WTC11 (cell line): ENCODE data around the gene TIAM2. TPM values are rescaled to one million over a fixed set of nuclear protein-coding genes. Genes with fewer than 3 reads are reported as not detected.

ENCODE experiments used
- ATAC-seq: fragments of 200-7000 bp; cut with Tn5 transposase; 2 replicates; pipeline ENCODE4 v1.10.0; 2021; ENCODE audit warnings: mild to moderate bottlenecking, moderate library complexity
- CTCF ChIA-PET: fragments of 300-600 bp; sonication (Branson Sonifier 250); formaldehyde crosslinking; loops from one replicate; lab custom pipeline; 2021; ENCODE audit warnings: antibody characterized with exemption; lab: Charles Lee
- POLR2A ChIA-PET: fragments of 350-600 bp; sonication (Branson Sonifier 250); formaldehyde crosslinking; loops from one replicate; lab custom pipeline; 2021; ENCODE audit warnings: antibody characterized with exemption; lab: Charles Lee
- DNase-seq: peaks from one replicate; pipeline ENCODE4 v3.0.0; 2021; ENCODE audit warnings: low spot score
- H3K27ac Mint-ChIP-seq: 2 replicates; pipeline ENCODE4 v1.8.0; 2021; ENCODE audit warnings: mixed read lengths
- H3K27me3 Mint-ChIP-seq: 2 replicates; pipeline ENCODE4 v1.8.0; 2021; ENCODE audit warnings: low read depth, mild to moderate bottlenecking, moderate library complexity, mixed read lengths
- H3K36me3 Mint-ChIP-seq: 2 replicates; pipeline ENCODE4 v1.8.0; 2021; ENCODE audit warnings: mixed read lengths
- H3K4me1 Mint-ChIP-seq: 2 replicates; pipeline ENCODE4 v1.8.0; 2022; ENCODE audit warnings: mixed read lengths
- H3K4me3 Mint-ChIP-seq: 2 replicates; pipeline ENCODE4 v1.8.0; 2021; ENCODE audit warnings: mild to moderate bottlenecking, moderate library complexity, mixed read lengths
- H3K9me3 Mint-ChIP-seq: 2 replicates; pipeline ENCODE4 v1.8.0; 2021; ENCODE audit warnings: mixed read lengths
- CREB1 ChIP-seq: sonication (generic); formaldehyde crosslinking; IDR thresholded peaks from 2 replicates; pipeline ENCODE4 v1.8.0; 2023; ENCODE audit warnings: mild to moderate bottlenecking, missing genetic modification reagents
- E2F5 ChIP-seq: sonication (generic); formaldehyde crosslinking; IDR thresholded peaks from 2 replicates; pipeline ENCODE4 v1.8.1; 2022; ENCODE audit warnings: mild to moderate bottlenecking, moderate library complexity, missing genetic modification reagents
- EMX1 ChIP-seq: fragments of 250-450 bp; sonication (Bioruptor Pico); IDR thresholded peaks from 2 replicates; pipeline ENCODE4 v1.8.0; 2021; ENCODE audit warnings: mild to moderate bottlenecking
- FOXJ3 ChIP-seq: sonication (generic); formaldehyde crosslinking; IDR thresholded peaks from 2 replicates; pipeline ENCODE4 v1.9.0; 2021; ENCODE audit warnings: missing genetic modification reagents, mild to moderate bottlenecking, borderline replicate concordance
- FOXP1 ChIP-seq: sonication (generic); formaldehyde crosslinking; IDR thresholded peaks from 2 replicates; pipeline ENCODE4 v1.8.0; 2022; ENCODE audit warnings: missing genetic modification reagents, mild to moderate bottlenecking, moderate library complexity, borderline replicate concordance
- FOXP4 ChIP-seq: sonication (generic); formaldehyde crosslinking; IDR thresholded peaks from 2 replicates; pipeline ENCODE4 v1.8.0; 2022; ENCODE audit warnings: mild to moderate bottlenecking, missing genetic modification reagents
- NFATC4 ChIP-seq: fragments of 250-450 bp; sonication (Bioruptor Pico); IDR thresholded peaks from 2 replicates; pipeline ENCODE4 v1.9.0; 2021; ENCODE audit warnings: mild to moderate bottlenecking
- NR1H2 ChIP-seq: sonication (generic); formaldehyde crosslinking; IDR thresholded peaks from 2 replicates; pipeline ENCODE4 v1.9.0; 2021; ENCODE audit warnings: mild to moderate bottlenecking, moderate library complexity, missing genetic modification reagents
- STAT6 ChIP-seq: sonication (generic); formaldehyde crosslinking; conservative IDR thresholded peaks from 2 replicates; pipeline ENCODE4 v1.8.1; 2023; ENCODE audit warnings: mild to moderate bottlenecking, low read depth, missing genetic modification reagents, moderate library complexity
- ZNF281 ChIP-seq: sonication (generic); formaldehyde crosslinking; IDR thresholded peaks from 2 replicates; pipeline ENCODE4 v1.8.0; 2023; ENCODE audit warnings: mild to moderate bottlenecking, missing genetic modification reagents
- ZNF416 ChIP-seq: fragments of 250-450 bp; sonication (Bioruptor Pico); IDR thresholded peaks from 2 replicates; pipeline ENCODE4 v1.9.0; 2021; ENCODE audit warnings: mild to moderate bottlenecking, inconsistent platforms
- total RNA-seq: library from RNA; stranded (reverse); gene quantifications from 3 replicates; pipeline ENCODE4 v1.2.3, GENCODE V29; 2021
- TF ChIP-seq, protein P1 (sequence below): fragments of 250-450 bp; sonication (Bioruptor Pico); conservative IDR thresholded peaks from 2 replicates; pipeline ENCODE4 v1.9.0; 2021; ENCODE audit warnings: mild to moderate bottlenecking
- TF ChIP-seq, protein P2 (sequence below): sonication (generic); formaldehyde crosslinking; IDR thresholded peaks from 2 replicates; pipeline ENCODE4 v1.8.1; 2023; ENCODE audit warnings: mild to moderate bottlenecking, missing genetic modification reagents, moderate library complexity
- TF ChIP-seq, protein P3 (sequence below): fragments of 250-450 bp; sonication (Bioruptor Pico); IDR thresholded peaks from 2 replicates; pipeline ENCODE4 v1.9.0; 2021; ENCODE audit warnings: moderate library complexity, mild to moderate bottlenecking, inconsistent platforms, borderline replicate concordance
- TF ChIP-seq, protein P4 (sequence below): sonication (generic); formaldehyde crosslinking; IDR thresholded peaks from 2 replicates; pipeline ENCODE4 v1.8.0; 2022; ENCODE audit warnings: mild to moderate bottlenecking, missing genetic modification reagents
- TF ChIP-seq, protein P5 (sequence below): sonication (generic); formaldehyde crosslinking; IDR thresholded peaks from 2 replicates; pipeline ENCODE4 v1.8.1; 2023; ENCODE audit warnings: mild to moderate bottlenecking, missing genetic modification reagents, borderline replicate concordance

TIAM2 gene
- total RNA-seq, 1 experiment from 2014 or later = 15.1 TPM

DNA sequence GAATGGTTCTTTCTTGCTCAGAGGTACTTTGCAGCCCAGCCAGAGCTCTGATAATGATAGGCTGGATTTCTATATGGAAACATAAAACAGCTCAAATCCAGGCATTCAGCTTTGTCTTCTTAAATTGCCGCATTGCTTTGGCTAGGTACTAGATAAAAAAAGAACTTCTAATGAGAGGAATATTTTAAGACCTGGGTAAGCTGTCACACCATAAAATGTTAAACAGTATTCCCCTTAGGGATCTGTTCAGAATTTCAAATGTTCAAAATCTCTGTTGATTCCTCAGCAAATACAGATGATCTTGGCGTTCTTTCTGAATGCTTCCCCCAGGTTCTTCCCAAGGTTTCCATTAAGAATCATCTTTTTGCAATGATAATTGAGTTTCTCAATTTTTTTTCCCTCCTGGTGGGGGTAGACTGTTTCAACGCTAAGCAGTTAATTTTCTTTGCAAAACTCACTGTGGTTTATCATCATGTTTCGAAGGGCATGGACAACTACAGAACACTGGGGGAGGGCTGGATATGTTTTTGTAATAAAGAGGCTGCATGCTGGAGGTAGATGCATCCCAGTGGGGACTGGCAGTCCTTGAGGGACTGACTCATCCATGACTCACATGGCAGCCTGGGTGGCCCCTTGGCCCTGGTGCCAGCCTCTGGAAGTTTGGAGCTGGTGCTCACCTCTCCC lies 31.0 kb downstream of the TIAM2 start (continued):
- no peak for TF ChIP-seq FOXP4 (CRISPR knock-in tag)
- TF ChIP-seq, protein P1, sequence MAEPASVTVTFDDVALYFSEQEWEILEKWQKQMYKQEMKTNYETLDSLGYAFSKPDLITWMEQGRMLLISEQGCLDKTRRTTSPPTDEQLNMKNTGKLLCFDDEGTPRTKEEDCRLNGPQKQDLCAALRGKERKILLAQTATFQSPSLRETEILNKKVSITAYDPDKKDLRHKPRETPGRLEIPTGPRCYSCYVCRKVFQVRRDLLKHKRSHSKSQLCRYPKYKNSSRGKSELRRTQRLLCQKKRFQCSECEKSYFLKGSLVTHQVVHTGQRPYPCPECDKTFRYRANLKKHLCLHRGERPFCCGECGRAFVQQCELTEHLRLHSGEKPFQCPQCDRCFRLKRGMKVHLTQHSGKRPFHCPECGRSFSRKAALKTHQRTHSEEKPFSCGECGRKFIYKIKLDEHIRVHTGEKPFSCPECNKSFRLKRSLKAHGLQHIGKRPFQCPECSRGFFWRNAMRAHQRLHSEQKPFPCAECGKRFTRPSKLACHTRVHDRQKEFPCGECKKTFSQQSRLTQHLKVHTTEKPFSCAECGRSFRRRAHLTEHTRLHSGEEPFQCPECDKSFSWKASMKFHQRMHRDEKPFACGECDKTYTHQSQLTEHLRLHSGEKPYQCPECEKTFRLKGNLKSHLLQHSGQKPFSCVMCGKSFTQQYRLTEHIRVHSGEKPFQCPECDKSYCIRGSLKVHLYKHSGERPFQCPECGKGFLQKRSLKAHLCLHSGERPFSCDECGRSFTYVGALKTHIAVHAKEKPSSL (CRISPR knock-in tag) = no peak
- TF ChIP-seq, protein P2, sequence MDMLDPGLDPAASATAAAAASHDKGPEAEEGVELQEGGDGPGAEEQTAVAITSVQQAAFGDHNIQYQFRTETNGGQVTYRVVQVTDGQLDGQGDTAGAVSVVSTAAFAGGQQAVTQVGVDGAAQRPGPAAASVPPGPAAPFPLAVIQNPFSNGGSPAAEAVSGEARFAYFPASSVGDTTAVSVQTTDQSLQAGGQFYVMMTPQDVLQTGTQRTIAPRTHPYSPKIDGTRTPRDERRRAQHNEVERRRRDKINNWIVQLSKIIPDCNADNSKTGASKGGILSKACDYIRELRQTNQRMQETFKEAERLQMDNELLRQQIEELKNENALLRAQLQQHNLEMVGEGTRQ (CRISPR knock-in tag) = no peak
- TF ChIP-seq CREB1 (CRISPR knock-in tag) = no peak
- TF ChIP-seq NFATC4 (CRISPR knock-in tag) = no peak
- TF ChIP-seq, protein P3, sequence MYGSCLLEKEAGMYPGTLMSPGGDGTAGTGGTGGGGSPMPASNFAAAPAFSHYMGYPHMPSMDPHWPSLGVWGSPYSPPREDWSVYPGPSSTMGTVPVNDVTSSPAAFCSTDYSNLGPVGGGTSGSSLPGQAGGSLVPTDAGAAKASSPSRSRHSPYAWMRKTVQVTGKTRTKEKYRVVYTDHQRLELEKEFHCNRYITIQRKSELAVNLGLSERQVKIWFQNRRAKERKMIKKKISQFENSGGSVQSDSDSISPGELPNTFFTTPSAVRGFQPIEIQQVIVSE (CRISPR knock-in tag) = no peak
- TF ChIP-seq, protein P4, sequence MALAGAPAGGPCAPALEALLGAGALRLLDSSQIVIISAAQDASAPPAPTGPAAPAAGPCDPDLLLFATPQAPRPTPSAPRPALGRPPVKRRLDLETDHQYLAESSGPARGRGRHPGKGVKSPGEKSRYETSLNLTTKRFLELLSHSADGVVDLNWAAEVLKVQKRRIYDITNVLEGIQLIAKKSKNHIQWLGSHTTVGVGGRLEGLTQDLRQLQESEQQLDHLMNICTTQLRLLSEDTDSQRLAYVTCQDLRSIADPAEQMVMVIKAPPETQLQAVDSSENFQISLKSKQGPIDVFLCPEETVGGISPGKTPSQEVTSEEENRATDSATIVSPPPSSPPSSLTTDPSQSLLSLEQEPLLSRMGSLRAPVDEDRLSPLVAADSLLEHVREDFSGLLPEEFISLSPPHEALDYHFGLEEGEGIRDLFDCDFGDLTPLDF = no peak

- POLR2A ChIA-PET = no interaction called here
- TF ChIP-seq E2F5 (CRISPR knock-in tag) = no peak
- no peak for TF ChIP-seq EMX1 (CRISPR knock-in tag)
- no peak for TF ChIP-seq STAT6 (CRISPR knock-in tag)
- no peak for TF ChIP-seq FOXP1 (CRISPR knock-in tag)
- no peak for TF ChIP-seq NR1H2 (CRISPR knock-in tag)
- no peak for TF ChIP-seq FOXJ3
- TF ChIP-seq, protein P5, sequence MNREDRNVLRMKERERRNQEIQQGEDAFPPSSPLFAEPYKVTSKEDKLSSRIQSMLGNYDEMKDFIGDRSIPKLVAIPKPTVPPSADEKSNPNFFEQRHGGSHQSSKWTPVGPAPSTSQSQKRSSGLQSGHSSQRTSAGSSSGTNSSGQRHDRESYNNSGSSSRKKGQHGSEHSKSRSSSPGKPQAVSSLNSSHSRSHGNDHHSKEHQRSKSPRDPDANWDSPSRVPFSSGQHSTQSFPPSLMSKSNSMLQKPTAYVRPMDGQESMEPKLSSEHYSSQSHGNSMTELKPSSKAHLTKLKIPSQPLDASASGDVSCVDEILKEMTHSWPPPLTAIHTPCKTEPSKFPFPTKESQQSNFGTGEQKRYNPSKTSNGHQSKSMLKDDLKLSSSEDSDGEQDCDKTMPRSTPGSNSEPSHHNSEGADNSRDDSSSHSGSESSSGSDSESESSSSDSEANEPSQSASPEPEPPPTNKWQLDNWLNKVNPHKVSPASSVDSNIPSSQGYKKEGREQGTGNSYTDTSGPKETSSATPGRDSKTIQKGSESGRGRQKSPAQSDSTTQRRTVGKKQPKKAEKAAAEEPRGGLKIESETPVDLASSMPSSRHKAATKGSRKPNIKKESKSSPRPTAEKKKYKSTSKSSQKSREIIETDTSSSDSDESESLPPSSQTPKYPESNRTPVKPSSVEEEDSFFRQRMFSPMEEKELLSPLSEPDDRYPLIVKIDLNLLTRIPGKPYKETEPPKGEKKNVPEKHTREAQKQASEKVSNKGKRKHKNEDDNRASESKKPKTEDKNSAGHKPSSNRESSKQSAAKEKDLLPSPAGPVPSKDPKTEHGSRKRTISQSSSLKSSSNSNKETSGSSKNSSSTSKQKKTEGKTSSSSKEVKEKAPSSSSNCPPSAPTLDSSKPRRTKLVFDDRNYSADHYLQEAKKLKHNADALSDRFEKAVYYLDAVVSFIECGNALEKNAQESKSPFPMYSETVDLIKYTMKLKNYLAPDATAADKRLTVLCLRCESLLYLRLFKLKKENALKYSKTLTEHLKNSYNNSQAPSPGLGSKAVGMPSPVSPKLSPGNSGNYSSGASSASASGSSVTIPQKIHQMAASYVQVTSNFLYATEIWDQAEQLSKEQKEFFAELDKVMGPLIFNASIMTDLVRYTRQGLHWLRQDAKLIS (CRISPR knock-in tag) = no peak
- TF ChIP-seq ZNF281 (CRISPR knock-in tag) = no peak
- no peak for TF ChIP-seq ZNF416 (CRISPR knock-in tag)
- TF ChIP-seq, protein P3 (CRISPR knock-in tag) = no peak
Measured at GRCh38 chr6:155026706-155027045, 31.6 kb downstream of the TIAM2 start.

More at GRCh38 chr6:155026706-155027045, 31.6 kb downstream of the TIAM2 start:
- H3K4me3 Mint-ChIP-seq = no peak overlapping the region
- H3K27ac Mint-ChIP-seq = peak overlapping the region; percentile 66
- peaks cover 35% of the 10 kb centered on the region for H3K4me1 Mint-ChIP-seq
- H3K9me3 Mint-ChIP-seq = no peaks in the 10 kb centered on the region
- DNase-seq (no peak), ATAC-seq (no peak)
- CTCF ChIA-PET = no interaction called here
- H3K36me3 Mint-ChIP-seq = peaks cover 3% of the 10 kb centered on the region; the same call in 1 of the 2 replicates
- H3K27me3 Mint-ChIP-seq = no peaks in the 10 kb centered on the region
